Measurements from ENCODE around the gene NANOGP8. TPM values are rescaled to one million over a fixed set of nuclear protein-coding genes. Genes with fewer than 3 reads are reported as not detected.

The NANOGP8 gene
- total RNA-seq, 1 experiment from 2014 or later = not detected

GRCh38 chr15:35090104-35090807 is 5.2 kb upstream of the NANOGP8 start:
- TF ChIP-seq CTCF (conservative IDR thresholded peaks at IDR 0.05; ENCODE audit: low read depth, low read length) (no peak), EZH2 (IDR thresholded peaks at IDR 0.05; ENCODE audit: borderline replicate concordance, low read depth, low read length, poor library complexity, severe bottlenecking) (no peak)
- Histone ChIP-seq H3K36me3 (ENCODE audit: insufficient read depth, low read length, poor library complexity, severe bottlenecking) (no peaks in the 10 kb centered on the region), H3K27ac (ENCODE audit: low read depth, low read length, poor library complexity, severe bottlenecking) (no peak overlapping the region), H3K9me3 (ENCODE audit: low read depth, low read length, poor library complexity, severe bottlenecking) (no peaks in the 10 kb centered on the region), H3K4me1 (ENCODE audit: insufficient read depth, low read length, poor library complexity, severe bottlenecking) (no peaks in the 10 kb centered on the region), H3K4me3 (ENCODE audit: low read depth, low read length, poor library complexity, severe bottlenecking) (no peak overlapping the region), H3K27me3 (replicated peaks; ENCODE audit: insufficient read depth, low read depth, low read length, poor library complexity) (no peaks in the 10 kb centered on the region)
- ChIA-PET POLR2A (ENCODE audit: low non-redundant PET) (no interaction called here), CTCF (no interaction called here)
- no TSS peak for BruUV-seq (replicated peaks)
- intact Hi-C loops (cut with micrococcal nuclease; ENCODE audit: unreplicated experiment) = no loop called here
- DNase-seq (ENCODE audit: low spot score) = no peak

- H3K36me3 ChIP-seq (ENCODE audit: insufficient read depth, low read length, poor library complexity, severe bottlenecking) = no peaks in the 10 kb centered on the region
- intact Hi-C loops (cut with micrococcal nuclease; ENCODE audit: unreplicated experiment) = no loop called here
- no TSS peak for BruUV-seq (replicated peaks)
- no peaks in the 10 kb centered on the region for H3K27me3 ChIP-seq (replicated peaks; ENCODE audit: insufficient read depth, low read depth, low read length, poor library complexity)
- POLR2A ChIA-PET (ENCODE audit: low non-redundant PET) = no interaction called here
- no peak for DNase-seq (ENCODE audit: low spot score)
- no peaks in the 10 kb centered on the region for H3K9me3 ChIP-seq (ENCODE audit: low read depth, low read length, poor library complexity, severe bottlenecking)
- TF ChIP-seq EZH2 (IDR thresholded peaks at IDR 0.05; ENCODE audit: borderline replicate concordance, low read depth, low read length, poor library complexity, severe bottlenecking) (no peak), CTCF (conservative IDR thresholded peaks at IDR 0.05; ENCODE audit: low read depth, low read length) (no peak)
- no peak overlapping the region for H3K4me3 ChIP-seq (ENCODE audit: low read depth, low read length, poor library complexity, severe bottlenecking)
- no peaks in the 10 kb centered on the region for H3K4me1 ChIP-seq (ENCODE audit: insufficient read depth, low read length, poor library complexity, severe bottlenecking)
- CTCF ChIA-PET = no interaction called here
- H3K27ac ChIP-seq (ENCODE audit: low read depth, low read length, poor library complexity, severe bottlenecking) = no peak overlapping the region
Measured at GRCh38 chr15:35089551-35089950, 4.5 kb upstream of the NANOGP8 start.

GRCh38 chr15:35088329-35088728 is 3.2 kb upstream of the NANOGP8 start:
- no peak overlapping the region for H3K4me3 ChIP-seq (ENCODE audit: low read depth, low read length, poor library complexity, severe bottlenecking)

More at GRCh38 chr15:35088329-35088728, 3.2 kb upstream of the NANOGP8 start:
- Histone ChIP-seq H3K27ac (ENCODE audit: low read depth, low read length, poor library complexity, severe bottlenecking) (no peak overlapping the region), H3K9me3 (ENCODE audit: low read depth, low read length, poor library complexity, severe bottlenecking) (no peaks in the 10 kb centered on the region), H3K27me3 (replicated peaks; ENCODE audit: insufficient read depth, low read depth, low read length, poor library complexity) (no peaks in the 10 kb centered on the region), H3K36me3 (ENCODE audit: insufficient read depth, low read length, poor library complexity, severe bottlenecking) (no peaks in the 10 kb centered on the region), H3K4me1 (ENCODE audit: insufficient read depth, low read length, poor library complexity, severe bottlenecking) (no peaks in the 10 kb centered on the region)
- DNase-seq (ENCODE audit: low spot score) = no peak
- CTCF ChIA-PET = no interaction called here
- intact Hi-C loops (cut with micrococcal nuclease; ENCODE audit: unreplicated experiment) = no loop called here
- no TSS peak for BruUV-seq (replicated peaks)
- TF ChIP-seq CTCF (conservative IDR thresholded peaks at IDR 0.05; ENCODE audit: low read depth, low read length) (no peak), EZH2 (IDR thresholded peaks at IDR 0.05; ENCODE audit: borderline replicate concordance, low read depth, low read length, poor library complexity, severe bottlenecking) (no peak)
- POLR2A ChIA-PET (ENCODE audit: low non-redundant PET) = no interaction called here

Data from A673 (cell line).